ENCODE results near the gene ADORA1. TPM values are rescaled to one million over a fixed set of nuclear protein-coding genes. Genes with fewer than 3 reads are reported as not detected.

The ADORA1 gene
- total RNA-seq, 4 donors from 2014 or later, result 0.94 to 25.6 (median 6.8) TPM

DNA sequence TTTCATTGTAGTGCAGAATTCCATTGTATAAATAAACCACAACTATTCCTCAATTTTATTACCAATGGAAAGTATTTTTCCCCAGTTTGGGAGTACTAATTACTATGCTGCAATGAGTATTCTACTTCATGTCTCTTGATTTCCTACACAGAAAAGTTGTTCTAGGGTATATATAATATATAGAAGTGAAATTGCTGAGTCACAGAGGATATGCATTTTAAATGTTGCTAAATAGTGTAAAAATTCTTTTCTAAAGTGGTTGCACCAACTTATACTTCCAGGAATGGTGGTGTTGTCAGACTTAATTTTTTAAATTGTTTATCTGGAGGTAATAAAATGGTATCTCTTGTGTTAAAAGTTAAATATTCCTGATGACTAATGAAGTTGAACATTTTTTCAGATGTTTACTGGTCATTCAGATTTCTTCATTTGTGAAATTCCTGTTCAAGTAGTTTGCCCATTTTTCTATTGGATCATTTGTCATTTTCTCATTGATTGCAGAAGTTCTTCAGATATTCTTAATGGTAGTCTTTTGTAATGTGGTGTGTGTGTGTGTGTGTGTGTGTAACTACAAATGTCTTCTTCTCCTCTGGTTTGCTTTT, 22.6 kb upstream of the ADORA1 start:
- TF ChIP-seq POLR2A (IDR thresholded peaks at IDR 0.05) (no peak), CTCF (IDR thresholded peaks at IDR 0.05) (no peak)
- Histone ChIP-seq H3K27me3 (no peaks in the 10 kb centered on the region), H3K36me3 (no peaks in the 10 kb centered on the region), H3K4me1 (no peaks in the 10 kb centered on the region), H3K9me3 (peaks cover 4% of the 10 kb centered on the region), H3K27ac (no peak overlapping the region), H3K4me3 (replicated peaks in 1 of 3) (no peak overlapping the region)
- intact Hi-C loops (cut with DNase I), result no loop called here
- no peak for DNase-seq

- no peak overlapping the region for H3K4me3 ChIP-seq (replicated peaks in 1 of 3)
- TF ChIP-seq CTCF (IDR thresholded peaks at IDR 0.05), result no peak
- TF ChIP-seq POLR2A (IDR thresholded peaks at IDR 0.05), result no peak
These were observed 15.1 kb upstream of the ADORA1 start for GRCh38 chr1:203112475-203112874.

DNA sequence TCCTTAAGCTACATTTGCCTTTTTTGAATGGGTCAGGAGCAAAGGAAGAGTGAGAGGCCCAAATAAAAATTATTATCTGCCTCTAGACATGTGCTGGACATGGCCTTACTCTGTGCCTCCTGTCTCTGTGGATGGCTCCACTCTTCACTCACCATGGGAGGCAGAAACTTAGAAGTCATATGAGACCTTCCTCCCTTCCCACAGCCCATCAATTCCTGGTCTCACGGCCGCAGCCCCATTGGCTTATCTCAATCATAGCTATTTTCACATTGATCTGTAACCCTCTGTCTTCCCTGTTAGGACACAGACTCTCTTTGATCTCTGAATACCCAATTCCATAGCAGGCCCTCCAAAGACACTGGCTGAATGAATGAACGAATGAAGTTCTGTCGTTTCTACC, 14.2 kb upstream of the ADORA1 start:
- 72 to 78% methylated on average over 4 of the region's 4 CpGs for WGBS, 2 donors
- no peaks in the 10 kb centered on the region for H3K4me1 ChIP-seq
- TF ChIP-seq CTCF (IDR thresholded peaks at IDR 0.05) (no peak), POLR2A (IDR thresholded peaks at IDR 0.05) (no peak)
- no peak overlapping the region for H3K27ac ChIP-seq
- H3K36me3 ChIP-seq, result no peaks in the 10 kb centered on the region
- intact Hi-C loops (cut with DNase I), result no loop called here
- DNase-seq, result no peak
- H3K9me3 ChIP-seq, result no peaks in the 10 kb centered on the region
- H3K4me3 ChIP-seq (replicated peaks in 1 of 3), result no peak overlapping the region
- H3K27me3 ChIP-seq, result no peaks in the 10 kb centered on the region

More at GRCh38 chr1:203112475-203112874, 15.1 kb upstream of the ADORA1 start:
- intact Hi-C loops (cut with DNase I), result no loop called here
- Histone ChIP-seq H3K9me3 (no peaks in the 10 kb centered on the region), H3K27me3 (no peaks in the 10 kb centered on the region), H3K27ac (no peak overlapping the region), H3K36me3 (no peaks in the 10 kb centered on the region), H3K4me1 (no peaks in the 10 kb centered on the region)
- DNase-seq, result no peak
- WGBS, 2 donors, result 43 to 53% methylated on average over 2 of the region's 2 CpGs

DNA sequence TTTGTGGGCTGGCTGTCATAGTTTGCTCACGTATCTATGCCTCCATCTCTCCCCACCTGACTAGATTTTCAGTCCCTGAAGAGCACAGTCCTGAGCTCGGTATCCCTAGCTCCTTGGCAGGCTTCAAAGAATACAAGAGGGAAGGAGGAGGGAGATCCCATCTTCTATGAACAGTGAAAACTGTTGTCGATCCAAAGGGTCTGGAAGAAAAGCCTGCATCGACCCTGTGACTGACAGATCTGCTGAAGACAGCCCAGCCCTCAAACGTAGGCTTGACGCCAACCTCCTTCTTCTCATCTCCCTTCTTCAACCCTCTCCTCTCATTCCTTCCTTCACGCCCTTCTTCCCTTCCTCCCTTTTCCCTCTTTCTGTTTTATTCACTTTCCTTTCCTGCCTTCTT, 13.3 kb upstream of the ADORA1 start:
- Histone ChIP-seq H3K36me3 (no peaks in the 10 kb centered on the region), H3K4me3 (replicated peaks in 1 of 3) (no peak overlapping the region), H3K4me1 (no peaks in the 10 kb centered on the region), H3K9me3 (no peaks in the 10 kb centered on the region), H3K27ac (no peak overlapping the region), H3K27me3 (no peaks in the 10 kb centered on the region)
- intact Hi-C loops (cut with DNase I), result no loop called here
- no peak for DNase-seq
- 61 to 68% methylated on average over 7 of the region's 7 CpGs for WGBS, 2 donors
- no peak for TF ChIP-seq CTCF (IDR thresholded peaks at IDR 0.05)
- TF ChIP-seq POLR2A (IDR thresholded peaks at IDR 0.05), result no peak

DNA sequence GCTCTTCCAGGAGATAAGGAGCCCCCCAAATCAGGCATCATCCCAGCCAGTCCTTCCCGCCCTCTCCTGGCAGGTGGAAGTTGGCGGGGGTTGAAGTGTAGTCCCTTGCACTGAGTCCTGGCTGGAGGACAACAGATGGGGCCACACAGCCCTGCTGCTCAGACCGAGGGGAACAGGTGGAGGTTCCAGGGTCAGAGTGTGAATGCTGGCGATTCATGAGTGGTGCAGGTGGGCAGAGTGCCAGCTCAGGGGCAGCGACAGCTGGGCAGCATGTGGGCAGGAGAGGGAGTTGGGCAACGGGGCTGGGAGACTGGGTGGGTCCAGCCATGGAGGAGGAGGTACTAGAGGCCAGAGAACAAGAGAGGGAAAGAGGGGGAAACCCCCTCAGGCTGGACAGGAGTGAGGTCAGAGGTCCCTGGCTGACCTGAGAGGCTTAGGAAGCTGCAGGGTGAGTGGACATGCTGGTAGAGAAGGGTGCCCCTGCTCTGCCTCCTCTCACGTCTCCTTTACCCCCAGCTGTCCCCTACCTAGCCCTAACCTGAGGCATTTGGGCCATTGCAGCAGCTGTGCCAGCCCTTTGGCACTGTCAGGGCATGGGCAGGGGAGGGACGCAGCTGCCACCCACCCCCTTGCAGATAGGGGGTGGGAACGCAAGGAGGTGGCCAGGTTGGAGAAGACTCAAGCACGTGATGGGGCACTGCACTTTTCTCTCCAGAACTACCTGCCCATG, 11.3 kb upstream of the ADORA1 start:
- Histone ChIP-seq H3K9me3 (no peaks in the 10 kb centered on the region), H3K27ac (no peak overlapping the region), H3K36me3 (no peaks in the 10 kb centered on the region), H3K4me3 (replicated peaks in 1 of 3) (no peak overlapping the region), H3K4me1 (no peaks in the 10 kb centered on the region), H3K27me3 (no peaks in the 10 kb centered on the region)
- no peak for DNase-seq
- intact Hi-C loops (cut with DNase I), result loop anchor here (2.0 to 5.0 kb wide), 2 partner anchors 56 to 101 kb away; no protein-coding TSS in a partner anchor
- WGBS, 2 donors, result 59 to 65% methylated on average over 10 of the region's 10 CpGs
- TF ChIP-seq POLR2A (IDR thresholded peaks at IDR 0.05) (no peak), CTCF (IDR thresholded peaks at IDR 0.05) (no peak)

All from thyroid gland (tissue), 4 donors.